AG09309 (cell line): ENCODE data around the gene FHOD1.
A peak's percentile ranks its signal among the peaks of the same experiment; 100 is the strongest.

Experiments used
- DNase-seq: peaks from one replicate; pipeline ENCODE4 v3.0.0-alpha.2; 2010; ENCODE audit warnings: low read depth
- H3K4me3 ChIP-seq: 2 replicates; pipeline ENCODE4 v1.5.1; 2011; ENCODE audit warnings: mild to moderate bottlenecking, low read depth, low read length, moderate library complexity; ENCODE audit not compliant: control insufficient read depth
- TF ChIP-seq, protein P1 (sequence below): IDR thresholded peaks from 2 replicates; pipeline ENCODE4 v1.5.1; 2011; ENCODE audit warnings: mild to moderate bottlenecking, low read depth, low read length, inconsistent platforms; ENCODE audit not compliant: insufficient read depth, control insufficient read depth; ENCODE audit errors: missing control alignments

Gene FHOD1

DNA sequence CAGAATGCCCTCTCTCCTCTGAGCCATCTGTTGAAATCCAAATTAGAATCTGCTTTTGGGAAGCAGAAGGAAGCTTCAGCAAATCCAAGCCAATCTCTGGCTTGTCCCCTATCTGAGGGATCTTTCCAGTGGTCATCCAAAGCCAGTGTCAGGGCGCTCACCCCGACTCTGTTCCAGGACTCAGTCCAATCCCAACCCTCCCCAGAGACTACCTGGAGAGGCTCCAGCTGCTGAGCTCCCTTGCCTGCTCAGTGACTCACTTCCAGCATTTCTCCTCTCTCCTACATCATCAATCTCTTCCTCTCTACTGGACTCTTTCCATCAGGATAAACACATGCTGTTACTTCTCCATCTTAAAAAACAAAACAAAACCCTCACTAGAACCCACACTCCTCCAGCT, 65.9 kb downstream of the FHOD1 start:
- TF ChIP-seq, protein P1, sequence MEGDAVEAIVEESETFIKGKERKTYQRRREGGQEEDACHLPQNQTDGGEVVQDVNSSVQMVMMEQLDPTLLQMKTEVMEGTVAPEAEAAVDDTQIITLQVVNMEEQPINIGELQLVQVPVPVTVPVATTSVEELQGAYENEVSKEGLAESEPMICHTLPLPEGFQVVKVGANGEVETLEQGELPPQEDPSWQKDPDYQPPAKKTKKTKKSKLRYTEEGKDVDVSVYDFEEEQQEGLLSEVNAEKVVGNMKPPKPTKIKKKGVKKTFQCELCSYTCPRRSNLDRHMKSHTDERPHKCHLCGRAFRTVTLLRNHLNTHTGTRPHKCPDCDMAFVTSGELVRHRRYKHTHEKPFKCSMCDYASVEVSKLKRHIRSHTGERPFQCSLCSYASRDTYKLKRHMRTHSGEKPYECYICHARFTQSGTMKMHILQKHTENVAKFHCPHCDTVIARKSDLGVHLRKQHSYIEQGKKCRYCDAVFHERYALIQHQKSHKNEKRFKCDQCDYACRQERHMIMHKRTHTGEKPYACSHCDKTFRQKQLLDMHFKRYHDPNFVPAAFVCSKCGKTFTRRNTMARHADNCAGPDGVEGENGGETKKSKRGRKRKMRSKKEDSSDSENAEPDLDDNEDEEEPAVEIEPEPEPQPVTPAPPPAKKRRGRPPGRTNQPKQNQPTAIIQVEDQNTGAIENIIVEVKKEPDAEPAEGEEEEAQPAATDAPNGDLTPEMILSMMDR = no peak
- H3K4me3 ChIP-seq = no peak overlapping the region
- peak; percentile 52 for DNase-seq

DNA sequence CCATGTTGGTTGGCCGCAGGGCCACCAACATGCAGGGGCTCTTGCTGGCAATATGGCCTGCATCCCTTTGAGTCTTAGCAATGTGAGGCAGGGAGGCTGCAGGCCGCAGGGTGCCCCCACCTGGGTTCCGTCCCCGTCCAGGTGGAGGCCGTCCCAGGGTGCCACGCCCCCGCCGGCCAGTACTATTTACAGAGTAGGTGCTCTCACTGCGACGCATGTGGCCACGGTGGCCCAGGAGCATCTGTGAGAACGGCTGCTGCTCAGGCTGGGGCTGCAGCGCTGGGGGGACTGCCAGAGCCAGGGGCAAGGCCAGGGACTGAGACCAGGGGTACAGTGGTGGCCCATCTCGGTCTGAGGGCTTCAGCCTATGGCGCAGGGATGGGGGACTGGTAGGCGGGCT, 67.1 kb downstream of the FHOD1 start:
- no peak for DNase-seq
- TF ChIP-seq, protein P1 = no peak

DNA sequence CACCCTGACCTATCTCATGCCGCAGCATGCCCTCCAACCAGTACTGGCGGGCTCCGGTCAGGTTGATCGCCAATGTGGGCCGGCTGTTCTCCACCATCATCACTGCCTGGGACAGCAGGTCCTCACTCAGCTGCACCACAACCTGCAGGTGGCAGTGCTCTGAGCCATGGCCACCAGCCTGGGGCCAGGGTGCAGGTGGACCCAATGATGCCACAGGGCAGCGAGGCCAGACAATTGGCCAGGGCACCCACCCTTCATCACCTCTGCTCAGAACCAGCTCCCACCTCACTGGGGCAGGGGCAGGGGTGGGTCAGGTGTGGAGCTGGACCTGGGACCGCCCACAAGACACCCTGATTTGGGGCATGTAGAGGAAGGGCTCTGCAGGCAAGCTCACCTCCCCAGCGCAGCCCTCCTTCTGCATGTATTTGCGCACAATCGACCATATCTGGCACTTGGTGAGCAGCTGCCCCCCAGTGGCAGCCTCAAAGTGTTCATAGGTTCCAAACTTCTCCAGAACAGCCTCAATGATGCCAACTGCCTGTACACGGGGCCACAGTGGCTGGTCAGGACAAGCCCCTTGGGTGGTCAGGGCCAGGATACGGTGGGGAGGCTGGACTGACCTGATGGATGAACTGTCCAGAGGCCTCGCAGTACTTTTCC, 67.7 kb downstream of the FHOD1 start:
- DNase-seq = no peak
- H3K4me3 ChIP-seq = no peak overlapping the region
- TF ChIP-seq, protein P1 = no peak

More for the DNA sequence above, 67.1 kb downstream of the FHOD1 start:
- no peak overlapping the region for H3K4me3 ChIP-seq
